Neural cell (in vitro differentiated cells): Measurements from ENCODE around the gene SLC28A3.

ENCODE experiments used
- CTCF ChIP-seq: fragments of 450-650 bp; IDR thresholded peaks from 2 replicates; pipeline ENCODE4 v1.5.1; 2014; ENCODE audit warnings: antibody characterized with exemption, mild to moderate bottlenecking, moderate library complexity; ENCODE audit not compliant: poor library complexity, severe bottlenecking
- POLR2AphosphoS5 ChIP-seq: IDR thresholded peaks from 2 replicates; pipeline ENCODE4 v1.6.1; 2012
- REST ChIP-seq: IDR thresholded peaks from 2 replicates; pipeline ENCODE4 v1.6.1; 2012; ENCODE audit warnings: borderline replicate concordance
- SMC3 ChIP-seq: fragments of 450-650 bp; conservative IDR thresholded peaks from 2 replicates; pipeline ENCODE4 v1.6.1; 2014; ENCODE audit warnings: antibody characterized with exemption, mild to moderate bottlenecking, moderate library complexity; ENCODE audit not compliant: poor library complexity

DNA sequence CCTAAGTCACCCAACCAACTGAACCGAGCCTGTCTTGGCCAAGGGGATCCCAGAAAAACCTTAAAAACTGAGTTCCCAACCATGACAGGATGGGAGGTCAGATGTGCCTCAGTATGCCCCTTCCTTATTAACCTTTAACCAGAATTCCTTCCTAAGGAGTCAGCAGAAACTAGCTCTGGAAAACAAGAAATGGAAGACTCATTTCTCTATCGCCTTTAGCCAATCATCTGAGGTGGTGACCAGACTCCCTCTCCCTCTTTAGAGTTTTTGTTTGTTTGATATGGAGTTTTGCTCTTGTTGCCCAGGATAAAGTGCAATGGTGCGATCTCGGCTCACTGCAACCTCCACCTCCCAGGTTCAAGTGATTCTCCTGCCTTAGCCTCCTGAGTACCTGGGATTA lies 37.5 kb downstream of the SLC28A3 start:
- TF ChIP-seq POLR2AphosphoS5 (no peak), REST (no peak), CTCF (no peak), SMC3 (no peak)
